Measurements from ENCODE around the gene GINS1. TPM values are rescaled to one million over a fixed set of nuclear protein-coding genes. Genes with fewer than 3 reads are reported as not detected.
A peak's percentile ranks its signal among the peaks of the same experiment; 100 is the strongest.

The GINS1 gene
- total and polyA plus RNA-seq, 2 of the 13 experiments (the other 11 are each of a cell fraction or from before 2014, with no cell fraction given) = 14.6 to 59.9 TPM

DNA sequence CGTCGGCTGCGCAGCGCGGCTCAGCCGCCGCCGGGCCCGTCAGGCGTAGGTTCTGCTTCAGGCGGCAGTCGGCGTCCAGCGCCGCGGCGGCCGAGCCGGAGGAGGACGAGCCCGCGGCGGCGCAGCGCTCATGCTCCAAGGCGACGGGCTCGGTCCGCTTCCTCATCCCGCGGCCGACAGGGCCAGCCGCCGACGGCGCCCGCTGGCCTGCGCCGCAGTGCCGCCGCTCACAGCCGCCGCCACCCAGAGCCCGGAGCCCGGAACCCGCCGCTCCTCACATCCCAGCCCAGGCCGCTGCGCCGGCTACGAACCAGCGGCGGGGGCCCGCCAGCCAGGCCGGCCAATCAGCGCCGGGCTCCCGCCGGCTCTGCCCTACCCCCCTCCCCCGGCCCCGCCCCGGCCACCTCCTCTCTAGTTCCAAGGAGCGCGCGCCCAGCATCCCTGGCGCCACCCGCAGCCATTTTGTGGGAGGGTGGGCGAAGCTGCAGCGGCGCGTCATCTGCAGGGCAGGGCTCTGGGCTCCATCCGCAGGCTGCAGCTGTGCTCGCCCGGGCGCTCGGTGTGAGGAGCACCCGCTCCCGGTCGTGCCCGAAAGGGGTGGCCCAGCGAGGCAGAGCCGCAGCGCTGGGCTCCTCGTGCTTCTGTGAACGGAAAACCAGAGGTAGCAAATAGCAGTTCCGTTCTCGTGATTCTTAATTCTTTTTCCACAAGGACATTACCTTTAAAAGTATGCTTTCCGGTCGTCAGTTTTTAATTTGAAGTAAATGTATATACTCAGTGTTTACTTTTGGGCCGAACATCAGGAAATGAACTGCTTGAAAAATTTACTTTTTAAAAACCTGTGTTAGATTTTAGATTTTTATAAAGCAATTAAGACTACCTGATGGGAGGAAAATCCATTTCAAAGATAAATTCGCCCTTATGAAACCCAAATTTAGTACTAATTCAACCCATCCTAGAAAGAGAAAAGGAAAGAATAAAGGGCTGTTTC is 16.6 kb upstream of the GINS1 start, which contains the start of gene ABHD12 (continued):
- TF ChIP-seq, protein P1, sequence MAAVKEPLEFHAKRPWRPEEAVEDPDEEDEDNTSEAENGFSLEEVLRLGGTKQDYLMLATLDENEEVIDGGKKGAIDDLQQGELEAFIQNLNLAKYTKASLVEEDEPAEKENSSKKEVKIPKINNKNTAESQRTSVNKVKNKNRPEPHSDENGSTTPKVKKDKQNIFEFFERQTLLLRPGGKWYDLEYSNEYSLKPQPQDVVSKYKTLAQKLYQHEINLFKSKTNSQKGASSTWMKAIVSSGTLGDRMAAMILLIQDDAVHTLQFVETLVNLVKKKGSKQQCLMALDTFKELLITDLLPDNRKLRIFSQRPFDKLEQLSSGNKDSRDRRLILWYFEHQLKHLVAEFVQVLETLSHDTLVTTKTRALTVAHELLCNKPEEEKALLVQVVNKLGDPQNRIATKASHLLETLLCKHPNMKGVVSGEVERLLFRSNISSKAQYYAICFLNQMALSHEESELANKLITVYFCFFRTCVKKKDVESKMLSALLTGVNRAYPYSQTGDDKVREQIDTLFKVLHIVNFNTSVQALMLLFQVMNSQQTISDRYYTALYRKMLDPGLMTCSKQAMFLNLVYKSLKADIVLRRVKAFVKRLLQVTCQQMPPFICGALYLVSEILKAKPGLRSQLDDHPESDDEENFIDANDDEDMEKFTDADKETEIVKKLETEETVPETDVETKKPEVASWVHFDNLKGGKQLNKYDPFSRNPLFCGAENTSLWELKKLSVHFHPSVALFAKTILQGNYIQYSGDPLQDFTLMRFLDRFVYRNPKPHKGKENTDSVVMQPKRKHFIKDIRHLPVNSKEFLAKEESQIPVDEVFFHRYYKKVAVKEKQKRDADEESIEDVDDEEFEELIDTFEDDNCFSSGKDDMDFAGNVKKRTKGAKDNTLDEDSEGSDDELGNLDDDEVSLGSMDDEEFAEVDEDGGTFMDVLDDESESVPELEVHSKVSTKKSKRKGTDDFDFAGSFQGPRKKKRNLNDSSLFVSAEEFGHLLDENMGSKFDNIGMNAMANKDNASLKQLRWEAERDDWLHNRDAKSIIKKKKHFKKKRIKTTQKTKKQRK (IDR thresholded peaks at IDR 0.05; ENCODE audit: low read length) = no peak
- TF ChIP-seq ZBTB21 (CRISPR knock-in tag; IDR thresholded peaks at IDR 0.05) (0 out of 2 replicates have a peak, but pooled peaks have one; percentile 45), MIXL1 (CRISPR knock-in tag; IDR thresholded peaks at IDR 0.05) (peak; percentile 91), ZNF451 (CRISPR knock-in tag; IDR thresholded peaks at IDR 0.05) (peak; percentile 88; the same call in 1 of the 2 replicates), TAF1 (CRISPR knock-in tag; IDR thresholded peaks at IDR 0.05) (peak; percentile 94), TBX2 (CRISPR knock-in tag; IDR thresholded peaks at IDR 0.05; ENCODE audit: borderline replicate concordance) (peak; percentile 70; the same call in 1 of the 2 replicates), ARID2 (CRISPR knock-in tag; IDR thresholded peaks at IDR 0.05; ENCODE audit: borderline replicate concordance) (peak; percentile 65; the same call in 1 of the 2 replicates), MED13 (CRISPR knock-in tag; IDR thresholded peaks at IDR 0.05) (peak; percentile 89)

DNA sequence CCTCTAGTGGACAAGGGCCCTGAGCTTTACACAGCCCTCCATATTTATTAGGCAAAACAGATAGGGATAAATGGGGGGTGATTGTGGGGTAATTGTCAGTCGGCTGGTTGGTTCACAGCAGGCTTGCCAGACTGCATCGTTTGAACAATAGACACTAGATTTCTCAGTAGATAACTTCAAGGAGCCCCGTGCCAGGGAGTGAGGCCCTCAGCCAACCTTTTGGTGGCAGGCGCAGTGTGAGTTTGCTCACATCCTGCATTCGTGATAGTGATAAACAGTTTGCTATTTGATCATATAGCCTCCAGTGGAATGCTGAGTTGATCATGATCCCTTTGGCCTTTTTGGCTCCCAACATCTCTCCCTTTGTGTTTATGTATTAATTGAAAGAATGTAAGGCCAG is 13.2 kb upstream of the GINS1 start:
- intact Hi-C loops (cut with micrococcal nuclease; ENCODE audit: unreplicated experiment) = loop anchor here (10.0 kb wide), 2 partner anchors 99 to 399 kb away; partner anchors contain the start of gene APMAP
- H3K79me2 ChIP-seq (ENCODE audit: insufficient read depth, low read length) = peaks cover 6% of the 10 kb centered on the region
- no peak for DNase-seq (ENCODE audit: low spot score)
- POLR2A ChIA-PET = no interaction called here
- H3K4me2 ChIP-seq (ENCODE audit: low read depth, low read length) = no peak overlapping the region
- FAIRE-seq = no peak
- WGBS (ENCODE audit: low lambda C conversion rate) = 39% methylated on average over 5 of the region's 5 CpGs
- H3K4me1 ChIP-seq (ENCODE audit: insufficient read depth, low read length) = peaks cover 43% of the 10 kb centered on the region
- in situ Hi-C loops (cut with HindIII; ENCODE audit: extremely low pct_ligation_motif_present, low pct_unique_long_range_greater_than_20kb) = no loop called here
- no peaks in the 10 kb centered on the region for H3K27me3 ChIP-seq (ENCODE audit: control insufficient read depth in 1 of 2, insufficient read depth in 2 of 2, low read length in 2 of 2)
- no TSS peak for BruUV-seq (replicated peaks)
- no peaks in the 10 kb centered on the region for H3K36me3 ChIP-seq (replicated peaks in 1 of 2; ENCODE audit: control insufficient read depth in 1 of 2, insufficient read depth in 2 of 2, low read length in 2 of 2)
- H4K20me1 ChIP-seq (ENCODE audit: insufficient read depth, low read length) = no peaks in the 10 kb centered on the region
- CTCF ChIA-PET (ENCODE audit: low intra/inter-chr PET ratio, low total read pairs) = no interaction called here
- ATAC-seq = no peak
- H3K4me3 ChIP-seq (replicated peaks in 1 of 3; ENCODE audit: insufficient read depth in 1 of 3, low read depth in 2 of 3, low read length in 3 of 3) = no peak overlapping the region
- no peak overlapping the region for H2AFZ ChIP-seq (ENCODE audit: low read length)
- H3K27ac ChIP-seq (ENCODE audit: extremely low read length, insufficient read depth, low read length) = no peak overlapping the region
- TF ChIP-seq NFYB (CRISPR knock-in tag; IDR thresholded peaks at IDR 0.05) (0 out of 2 replicates have a peak, but pooled peaks have one; percentile 7), KAT2B (IDR thresholded peaks at IDR 0.05; ENCODE audit: borderline replicate concordance, low read depth, low read length) (no peak)
- H3K9ac ChIP-seq (ENCODE audit: insufficient read depth, low read depth, low read length) = no peak overlapping the region
- H3K9me3 ChIP-seq (ENCODE audit: low read length) = no peaks in the 10 kb centered on the region

Data from HepG2 (cell line).